PC-9 (cell line): ENCODE results near the gene TPK1. TPM values are rescaled to one million over a fixed set of nuclear protein-coding genes. Genes with fewer than 3 reads are reported as not detected.

Experiments used
- BruUV-seq: library from RNA; stranded (reverse); fragments of 400-500 nt; replicated peaks from 2 replicates; lab custom pipeline; 2021; lab: Mats Ljungman, UMichigan
- CTCF ChIA-PET: fragments of 300-600 bp; sonication (Branson Sonifier 250); formaldehyde crosslinking; loops from one replicate; lab custom pipeline; 2022; ENCODE audit warnings: antibody characterized with exemption; lab: Charles Lee
- POLR2A ChIA-PET: fragments of 300-600 bp; sonication (Branson Sonifier 250); formaldehyde crosslinking; loops from one replicate; lab custom pipeline; 2022; ENCODE audit warnings: antibody characterized with exemption; ENCODE audit not compliant: unreplicated experiment; lab: Charles Lee
- DNase-seq, 2 experiments: peaks; one replicate each; pipeline versions ENCODE4 v3.0.0 to v3.0.0-alpha.2; 2015 to 2022; ENCODE audit warnings: mixed read lengths in 1 of 2
- H2AFZ ChIP-seq: fragments of 200-600 bp; sonication (generic); 2 replicates; pipeline ENCODE4 v1.8.1; 2017; ENCODE audit warnings: antibody characterized with exemption
- H3F3A ChIP-seq: fragments of 200-600 bp; sonication (generic); 2 replicates; pipeline ENCODE4 v1.8.1; 2017; ENCODE audit warnings: antibody characterized with exemption, mild to moderate bottlenecking, low read depth; ENCODE audit not compliant: insufficient read depth
- H3K27ac ChIP-seq: fragments of 200-600 bp; sonication (generic); 2 replicates; pipeline ENCODE4 v1.6.1; 2016; ENCODE audit warnings: mixed run types
- H3K27me3 ChIP-seq: fragments of 200-600 bp; sonication (generic); 2 replicates; pipeline ENCODE4 v1.6.1; 2016; ENCODE audit warnings: low read depth, mixed run types; ENCODE audit not compliant: insufficient read depth
- H3K36me3 ChIP-seq: fragments of 200-600 bp; sonication (generic); 2 replicates; pipeline ENCODE4 v1.6.1; 2016; ENCODE audit warnings: low read depth, mixed run types
- H3K4me1 ChIP-seq: fragments of 200-600 bp; sonication (generic); replicated peaks from 2 replicates; pipeline ENCODE4 v1.6.1; 2016; ENCODE audit warnings: mixed run types; ENCODE audit not compliant: insufficient read depth
- H3K4me2 ChIP-seq: fragments of 200-600 bp; sonication (generic); 2 replicates; pipeline ENCODE4 v1.6.1; 2017; ENCODE audit warnings: mixed run types
- H3K4me3 ChIP-seq: fragments of 200-600 bp; sonication (generic); 2 replicates; pipeline ENCODE4 v1.6.1; 2016; ENCODE audit warnings: mixed run types
- H3K79me2 ChIP-seq: fragments of 200-600 bp; sonication (generic); 2 replicates; pipeline ENCODE4 v1.6.1; 2017; ENCODE audit warnings: low read depth, mixed run types
- H3K9me2 ChIP-seq: fragments of 200-600 bp; sonication (generic); 2 replicates; pipeline ENCODE4 v1.8.1; 2017; ENCODE audit warnings: mild to moderate bottlenecking; ENCODE audit not compliant: insufficient read depth
- H3K9me3 ChIP-seq: fragments of 200-600 bp; sonication (generic); 2 replicates; pipeline ENCODE4 v1.8.1; 2016; ENCODE audit warnings: low read depth; ENCODE audit not compliant: insufficient read depth
- H4K20me1 ChIP-seq: fragments of 200-600 bp; sonication (generic); 2 replicates; pipeline ENCODE4 v1.8.1; 2017; ENCODE audit not compliant: insufficient read depth
- CTCF ChIP-seq: fragments of 200-600 bp; sonication (generic); conservative IDR thresholded peaks from 2 replicates; pipeline ENCODE4 v1.6.1; 2017; ENCODE audit warnings: mixed run types, antibody characterized with exemption, mild to moderate bottlenecking, moderate library complexity
- EZH2 ChIP-seq: fragments of 200-600 bp; sonication (generic); IDR thresholded peaks from 2 replicates; pipeline ENCODE4 v1.8.0; 2017; ENCODE audit warnings: antibody characterized with exemption, low read depth
- intact Hi-C: fragments of 100-400 bp; cut with micrococcal nuclease; formaldehyde crosslinking; loops from one replicate; pipeline ENCODE4 v1.10.0; 2022; ENCODE audit not compliant: unreplicated experiment
- total RNA-seq: library from RNA; stranded (reverse); gene quantifications from 2 replicates; pipeline ENCODE4 v1.2.3, GENCODE V29; 2021

The TPK1 gene
- total RNA-seq, 1 experiment from 2014 or later, result 0.90 TPM

- no peak overlapping the region for H3K27ac ChIP-seq
- H3K9me3 ChIP-seq, result no peaks in the 10 kb centered on the region
- no peaks in the 10 kb centered on the region for H3F3A ChIP-seq
- no peak for DNase-seq
- no peaks in the 10 kb centered on the region for H4K20me1 ChIP-seq
- H3K4me2 ChIP-seq, result no peak overlapping the region
- no peaks in the 10 kb centered on the region; the same call in 1 of the 2 replicates for H3K9me2 ChIP-seq
- H3K4me3 ChIP-seq, result no peak overlapping the region
- no peaks in the 10 kb centered on the region for H3K36me3 ChIP-seq
- no TSS peak for BruUV-seq
- no peak for TF ChIP-seq EZH2
- TF ChIP-seq CTCF, result no peak
- intact Hi-C loops, result no loop called here
- POLR2A ChIA-PET, result no interaction called here
- CTCF ChIA-PET, result no interaction called here
- H3K27me3 ChIP-seq, result no peaks in the 10 kb centered on the region
- H3K79me2 ChIP-seq, result no peaks in the 10 kb centered on the region
- no peak overlapping the region for H2AFZ ChIP-seq
- no peaks in the 10 kb centered on the region for H3K4me1 ChIP-seq
Measured at GRCh38 chr7:144786079-144786478, 49.8 kb downstream of the TPK1 start.

GRCh38 chr7:144785521-144785920 lies 50.3 kb downstream of the TPK1 start:
- intact Hi-C loops, result no loop called here
- Histone ChIP-seq H3K4me1 (no peaks in the 10 kb centered on the region), H3K27ac (no peak overlapping the region), H3K4me2 (no peak overlapping the region), H3K9me3 (no peaks in the 10 kb centered on the region), H3K4me3 (no peak overlapping the region), H4K20me1 (no peaks in the 10 kb centered on the region), H3K9me2 (no peaks in the 10 kb centered on the region; the same call in 1 of the 2 replicates), H3F3A (no peaks in the 10 kb centered on the region), H2AFZ (no peak overlapping the region), H3K27me3 (no peaks in the 10 kb centered on the region), H3K36me3 (no peaks in the 10 kb centered on the region), H3K79me2 (no peaks in the 10 kb centered on the region)
- BruUV-seq, result no TSS peak
- ChIA-PET CTCF (no interaction called here), POLR2A (no interaction called here)
- TF ChIP-seq EZH2, result no peak
- TF ChIP-seq CTCF, result no peak
- no peak for DNase-seq

GRCh38 chr7:144784943-144785342 lies 50.9 kb downstream of the TPK1 start:
- Histone ChIP-seq H3K9me3 (no peaks in the 10 kb centered on the region), H3K27ac (no peak overlapping the region), H2AFZ (no peak overlapping the region), H3K79me2 (no peaks in the 10 kb centered on the region), H3K36me3 (no peaks in the 10 kb centered on the region), H4K20me1 (no peaks in the 10 kb centered on the region), H3K4me3 (no peak overlapping the region), H3K4me2 (no peak overlapping the region), H3F3A (no peaks in the 10 kb centered on the region), H3K27me3 (no peaks in the 10 kb centered on the region), H3K4me1 (no peaks in the 10 kb centered on the region), H3K9me2 (no peaks in the 10 kb centered on the region; the same call in 1 of the 2 replicates)
- no TSS peak for BruUV-seq
- POLR2A ChIA-PET, result no interaction called here
- TF ChIP-seq EZH2 (no peak), CTCF (no peak)
- no peak for DNase-seq
- CTCF ChIA-PET, result no interaction called here
- intact Hi-C loops, result no loop called here
